Skeletal muscle satellite cell (primary cell): Measurements from ENCODE around the gene SFT2D1.

ENCODE experiments used
- H3K27me3 ChIP-seq: 2 replicates; pipeline ENCODE4 v1.7.0; 2013; ENCODE audit warnings: low read length; ENCODE audit not compliant: control insufficient read depth, insufficient read depth
- H3K36me3 ChIP-seq: 2 replicates; pipeline ENCODE4 v1.7.0; 2013; ENCODE audit warnings: mild to moderate bottlenecking, control low read depth, low read length; ENCODE audit not compliant: insufficient read depth
- H3K4me1 ChIP-seq: 2 replicates; pipeline ENCODE4 v1.7.0; 2013; ENCODE audit warnings: low read length; ENCODE audit not compliant: control insufficient read depth, insufficient read depth
- H3K4me2 ChIP-seq: 2 replicates; pipeline ENCODE4 v1.7.0; 2013; ENCODE audit warnings: mild to moderate bottlenecking, low read length
- H3K4me3 ChIP-seq: 2 replicates; pipeline ENCODE4 v1.7.0; 2013; ENCODE audit warnings: low read length
- H3K9ac ChIP-seq: 2 replicates; pipeline ENCODE4 v1.7.0; 2013; ENCODE audit warnings: mild to moderate bottlenecking, low read depth, low read length, moderate library complexity
- H3K9me3 ChIP-seq: replicated peaks from 2 replicates; pipeline ENCODE4 v1.7.0; 2013; ENCODE audit warnings: mild to moderate bottlenecking, control low read depth, low read length

SFT2D1 gene

DNA sequence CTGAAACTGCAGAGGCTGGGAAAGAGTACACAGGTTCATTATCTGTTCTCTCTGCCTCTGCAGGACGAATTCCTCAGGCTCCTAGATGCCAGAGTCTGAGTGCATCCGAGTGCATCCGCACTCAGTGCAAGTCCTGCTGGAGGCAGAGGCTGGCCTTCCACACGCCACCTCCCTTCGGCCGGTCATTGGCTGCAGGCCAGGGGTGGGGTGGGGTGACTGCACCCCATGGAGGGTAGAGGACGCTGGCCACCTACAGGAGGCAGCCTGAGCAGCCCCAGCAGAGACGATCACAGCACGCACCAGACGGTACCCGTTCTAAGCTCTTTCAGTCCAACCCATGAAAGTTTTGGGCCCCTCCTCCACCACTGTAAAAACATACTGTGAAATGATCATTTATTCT, 11.7 kb downstream of the SFT2D1 start:
- Histone ChIP-seq H3K4me3 (no peak overlapping the region), H3K36me3 (peaks cover 31% of the 10 kb centered on the region), H3K27me3 (no peaks in the 10 kb centered on the region), H3K4me1 (peaks cover 8% of the 10 kb centered on the region), H3K9ac (no peak overlapping the region), H3K4me2 (peak overlapping the region; percentile 54), H3K9me3 (no peaks in the 10 kb centered on the region)

DNA sequence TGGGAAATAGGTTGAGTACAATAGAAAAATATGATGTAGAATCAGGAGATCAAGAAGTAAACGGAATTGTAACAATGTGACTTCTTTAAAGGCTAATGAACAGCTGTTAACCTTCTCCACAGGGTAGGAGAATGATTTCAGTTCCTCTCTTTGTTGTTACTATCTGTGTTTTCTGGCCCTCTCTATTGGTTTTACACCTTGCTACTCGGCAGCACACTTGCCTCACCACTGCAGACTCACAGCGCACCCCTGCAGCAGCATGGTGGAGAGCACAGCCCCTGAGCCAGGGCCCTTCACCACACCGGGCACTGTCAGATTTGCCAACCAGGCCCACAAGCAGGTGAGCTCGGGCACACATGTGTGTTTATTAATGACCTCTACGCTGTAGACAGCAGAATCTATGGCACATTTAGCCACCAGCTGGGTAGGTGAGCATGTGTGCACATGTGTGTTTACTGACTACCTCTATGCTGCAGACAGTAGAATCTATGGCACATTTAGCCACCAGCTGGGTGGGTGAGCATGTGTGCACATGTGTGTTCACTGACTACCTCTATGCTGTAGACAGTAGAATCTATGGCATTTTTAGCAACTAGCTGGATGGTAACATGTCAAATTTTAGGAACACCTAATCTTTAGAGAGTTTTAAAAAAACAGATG, 16.8 kb downstream of the SFT2D1 start:
- Histone ChIP-seq H3K27me3 (no peaks in the 10 kb centered on the region), H3K36me3 (peaks cover 42% of the 10 kb centered on the region), H3K4me1 (peaks cover 1% of the 10 kb centered on the region), H3K9ac (no peak overlapping the region), H3K4me2 (no peak overlapping the region), H3K4me3 (no peak overlapping the region), H3K9me3 (no peaks in the 10 kb centered on the region)

DNA sequence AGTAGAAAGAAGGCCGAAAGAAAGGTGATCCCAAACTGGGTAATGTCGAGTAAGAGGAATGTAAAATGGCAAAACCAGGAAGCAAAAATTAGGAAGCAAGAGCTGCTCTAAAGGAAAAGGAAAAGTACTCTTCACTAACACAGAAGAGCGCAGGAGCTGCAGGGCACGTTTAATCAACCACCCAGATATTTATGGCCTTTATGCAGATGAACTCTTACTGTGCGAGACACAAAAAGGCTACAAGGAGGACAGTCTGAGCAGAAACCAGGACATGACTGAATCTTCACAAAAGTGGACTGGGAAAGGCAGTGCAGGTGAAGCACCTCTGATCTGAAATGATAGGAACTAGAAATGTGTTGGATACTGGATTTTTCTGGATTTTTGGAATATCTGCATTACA, 18.9 kb downstream of the SFT2D1 start:
- Histone ChIP-seq H3K27me3 (no peaks in the 10 kb centered on the region), H3K4me2 (no peak overlapping the region), H3K4me1 (peaks cover 11% of the 10 kb centered on the region), H3K4me3 (no peak overlapping the region), H3K36me3 (peaks cover 47% of the 10 kb centered on the region), H3K9ac (no peak overlapping the region), H3K9me3 (no peaks in the 10 kb centered on the region)

DNA sequence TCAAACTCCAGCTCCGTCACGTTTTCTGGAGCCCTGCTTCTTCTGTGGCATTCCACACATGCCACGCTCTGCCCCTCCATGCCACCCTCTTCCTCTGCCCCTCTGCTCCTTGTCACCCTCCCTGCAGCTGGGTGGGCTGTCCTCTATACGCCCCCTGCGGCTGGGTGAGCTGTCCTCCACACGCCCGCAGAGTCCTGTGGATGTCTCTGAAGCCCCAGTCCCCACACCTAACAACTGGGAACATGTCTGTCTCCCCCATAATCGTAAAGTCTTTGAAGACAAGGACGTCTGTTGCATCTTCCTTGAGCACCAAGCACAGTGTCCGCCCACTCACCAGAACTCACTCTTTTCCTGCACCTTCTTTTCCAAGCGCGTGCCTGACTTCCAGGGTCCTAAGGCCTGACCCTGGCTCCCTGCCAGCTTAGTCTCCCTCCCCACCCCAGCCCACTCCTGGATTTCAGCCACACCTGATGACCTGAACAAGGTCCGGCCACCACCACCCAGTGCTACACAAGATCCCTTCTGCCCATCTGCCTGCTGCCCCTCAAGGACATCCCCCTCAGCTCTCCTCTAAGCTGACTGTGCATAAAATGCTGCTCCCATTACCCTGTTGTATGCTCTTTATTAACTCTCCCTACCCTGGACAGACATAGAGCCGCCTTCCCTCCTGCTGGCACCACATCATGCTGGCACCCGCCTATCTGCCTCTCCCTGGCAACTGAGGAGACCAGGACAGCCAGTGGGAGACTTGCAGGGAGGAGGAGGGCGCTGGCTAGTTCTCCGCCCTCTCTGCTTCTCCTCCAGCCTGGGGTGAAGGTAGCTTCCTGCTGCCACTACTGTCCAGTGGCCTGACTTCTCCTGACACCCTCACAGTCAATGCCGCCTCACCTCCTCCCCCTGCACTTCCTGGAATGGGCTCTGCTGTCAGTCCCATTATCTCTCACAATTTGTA, 23.4 kb downstream of the SFT2D1 start:
- Histone ChIP-seq H3K27me3 (no peaks in the 10 kb centered on the region), H3K4me1 (peaks cover 18% of the 10 kb centered on the region), H3K9me3 (no peaks in the 10 kb centered on the region), H3K36me3 (peaks cover 20% of the 10 kb centered on the region), H3K4me2 (peak overlapping the region; percentile 53), H3K4me3 (peak overlapping the region; percentile 10), H3K9ac (peak overlapping the region; percentile 49)

GRCh38 chr6:166318227-166318626, 24.1 kb downstream of the SFT2D1 start:
- Histone ChIP-seq H3K27me3 (no peaks in the 10 kb centered on the region), H3K36me3 (peaks cover 16% of the 10 kb centered on the region), H3K9ac (peak overlapping the region; percentile 49), H3K4me2 (peak overlapping the region; percentile 53), H3K9me3 (no peaks in the 10 kb centered on the region), H3K4me3 (peak overlapping the region; percentile 10), H3K4me1 (peaks cover 18% of the 10 kb centered on the region)

DNA sequence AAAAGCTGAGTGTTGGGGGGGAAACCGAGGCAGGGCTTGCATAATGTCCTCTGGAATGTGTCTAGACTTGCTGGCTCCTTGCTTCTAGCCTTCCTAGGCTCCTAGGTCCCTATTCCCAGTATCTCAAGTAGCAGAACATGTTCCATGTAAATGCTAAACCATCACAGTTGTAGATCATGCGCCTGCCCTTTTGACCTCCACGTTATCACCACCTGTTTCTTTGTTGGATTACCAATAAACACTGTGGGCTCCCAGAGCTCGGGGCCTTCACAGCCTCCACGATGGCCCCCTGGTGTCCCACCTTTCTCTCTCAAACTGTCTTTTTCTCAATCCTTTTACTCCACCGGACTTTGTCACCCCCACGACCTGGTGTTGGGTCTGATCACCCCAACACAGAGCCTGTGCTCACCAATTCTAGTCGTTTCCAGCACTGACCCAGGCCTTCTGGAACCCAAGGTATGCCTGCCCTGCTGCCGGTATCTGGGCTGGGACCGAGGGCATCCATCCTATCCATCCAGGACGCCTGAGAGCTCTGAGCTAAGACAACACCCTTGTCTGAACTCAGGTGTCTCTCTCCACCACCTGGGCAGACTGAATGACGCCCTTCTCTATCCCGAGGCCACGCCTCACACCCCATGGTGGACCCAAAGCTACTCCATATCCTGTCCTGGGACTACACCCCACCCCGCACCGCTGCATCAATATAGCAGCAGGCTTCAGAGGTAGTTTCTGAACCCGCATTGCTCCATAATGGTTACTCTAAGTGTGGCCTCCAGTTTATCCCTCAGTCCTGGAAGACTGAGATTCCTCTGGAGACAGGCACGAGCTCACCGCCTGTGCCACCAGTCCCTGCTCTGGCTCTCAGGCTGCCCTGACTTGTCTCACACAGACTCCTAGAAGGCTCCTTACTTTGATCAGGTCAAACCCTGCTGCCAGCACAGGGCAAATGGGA, 24.8 kb downstream of the SFT2D1 start:
- no peaks in the 10 kb centered on the region for H3K27me3 ChIP-seq
- peaks cover 18% of the 10 kb centered on the region for H3K4me1 ChIP-seq
- H3K36me3 ChIP-seq: peaks cover 10% of the 10 kb centered on the region
- H3K4me3 ChIP-seq: no peak overlapping the region
- H3K4me2 ChIP-seq: peak overlapping the region; percentile 53
- no peaks in the 10 kb centered on the region for H3K9me3 ChIP-seq
- peak overlapping the region; percentile 31 for H3K9ac ChIP-seq

DNA sequence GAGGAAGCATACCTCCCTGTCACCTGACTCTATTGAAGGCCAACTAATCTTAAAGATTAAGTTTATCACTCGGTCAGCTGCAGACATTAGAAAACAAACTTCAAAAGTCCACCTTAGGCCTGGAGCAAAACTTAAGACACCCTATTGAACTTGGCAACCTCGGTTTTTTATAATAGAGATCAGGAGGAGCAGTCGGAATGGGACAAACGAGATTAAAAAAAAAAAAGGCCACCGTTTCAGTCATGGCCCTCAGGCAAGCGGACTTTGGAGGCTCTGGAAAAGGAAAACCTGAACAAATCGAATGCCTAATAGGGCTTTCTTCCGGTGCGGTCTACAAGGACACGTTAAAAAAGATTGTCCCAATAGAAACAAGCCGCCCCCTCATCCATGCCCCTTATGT, 26.9 kb downstream of the SFT2D1 start:
- Histone ChIP-seq H3K9ac (no peak overlapping the region), H3K4me3 (no peak overlapping the region), H3K36me3 (peaks cover 5% of the 10 kb centered on the region), H3K9me3 (no peaks in the 10 kb centered on the region), H3K4me1 (peaks cover 18% of the 10 kb centered on the region), H3K4me2 (no peak overlapping the region), H3K27me3 (peaks cover under 1% of the 10 kb centered on the region)

GRCh38 chr6:166314454-166314853, 27.9 kb downstream of the SFT2D1 start:
- H3K4me1 ChIP-seq: peaks cover 18% of the 10 kb centered on the region
- H3K4me2 ChIP-seq: no peak overlapping the region
- H3K27me3 ChIP-seq: peaks cover 8% of the 10 kb centered on the region
- H3K9me3 ChIP-seq: no peaks in the 10 kb centered on the region
- no peak overlapping the region for H3K4me3 ChIP-seq
- H3K9ac ChIP-seq: no peak overlapping the region
- no peaks in the 10 kb centered on the region for H3K36me3 ChIP-seq

GRCh38 chr6:166313255-166314070, 28.9 kb downstream of the SFT2D1 start:
- Histone ChIP-seq H3K9me3 (no peaks in the 10 kb centered on the region), H3K4me3 (no peak overlapping the region)

GRCh38 chr6:166312832-166313231, 29.5 kb downstream of the SFT2D1 start:
- H3K4me1 ChIP-seq: peaks cover 7% of the 10 kb centered on the region
- H3K27me3 ChIP-seq: peaks cover 18% of the 10 kb centered on the region
- H3K4me3 ChIP-seq: no peak overlapping the region
- no peaks in the 10 kb centered on the region for H3K9me3 ChIP-seq
- no peak overlapping the region for H3K9ac ChIP-seq
- no peaks in the 10 kb centered on the region for H3K36me3 ChIP-seq
- no peak overlapping the region for H3K4me2 ChIP-seq

More at GRCh38 chr6:166313255-166314070, 28.9 kb downstream of the SFT2D1 start:
- H3K9ac ChIP-seq: no peak overlapping the region
- peaks cover 10% of the 10 kb centered on the region for H3K4me1 ChIP-seq
- H3K27me3 ChIP-seq: peaks cover 14% of the 10 kb centered on the region
- no peaks in the 10 kb centered on the region for H3K36me3 ChIP-seq
- H3K4me2 ChIP-seq: no peak overlapping the region
